Measurements from ENCODE around the gene NFATC2.

NFATC2 gene

GRCh38 chr20:51447097-51447764, 95.3 kb downstream of the NFATC2 start:
- in situ Hi-C loops (cut with MboI; ENCODE audit: low pct_unique_long_range_greater_than_20kb, low sequenced_read_pairs): no loop called here
- DNase-seq: no peak

GRCh38 chr20:51446656-51447055, 95.9 kb downstream of the NFATC2 start:
- in situ Hi-C loops (cut with MboI; ENCODE audit: low pct_unique_long_range_greater_than_20kb, low sequenced_read_pairs): no loop called here
- no peak for DNase-seq

- DNase-seq: no peak
- in situ Hi-C loops (cut with MboI; ENCODE audit: low pct_unique_long_range_greater_than_20kb, low sequenced_read_pairs): no loop called here
Observed at GRCh38 chr20:51446230-51446629, 96.3 kb downstream of the NFATC2 start.

- in situ Hi-C loops (cut with MboI; ENCODE audit: low pct_unique_long_range_greater_than_20kb, low sequenced_read_pairs): no loop called here
- no peak for DNase-seq
Observed at GRCh38 chr20:51445591-51445990, 96.9 kb downstream of the NFATC2 start.

GRCh38 chr20:51444922-51445438, 97.5 kb downstream of the NFATC2 start:
- DNase-seq: no peak
- in situ Hi-C loops (cut with MboI; ENCODE audit: low pct_unique_long_range_greater_than_20kb, low sequenced_read_pairs): no loop called here

- no peak for DNase-seq
- in situ Hi-C loops (cut with MboI; ENCODE audit: low pct_unique_long_range_greater_than_20kb, low sequenced_read_pairs): no loop called here
Observed at GRCh38 chr20:51444467-51444866, 98.1 kb downstream of the NFATC2 start.

- in situ Hi-C loops (cut with MboI; ENCODE audit: low pct_unique_long_range_greater_than_20kb, low sequenced_read_pairs): no loop called here
- DNase-seq: no peak
Observed at GRCh38 chr20:51442602-51443001, 99.9 kb downstream of the NFATC2 start.

- in situ Hi-C loops (cut with MboI; ENCODE audit: low pct_unique_long_range_greater_than_20kb, low sequenced_read_pairs): no loop called here
Observed at GRCh38 chr20:51440589-51440988, 101.9 kb downstream of the NFATC2 start.

GRCh38 chr20:51439160-51439689, 103.3 kb downstream of the NFATC2 start:
- in situ Hi-C loops (cut with MboI; ENCODE audit: low pct_unique_long_range_greater_than_20kb, low sequenced_read_pairs): no loop called here
- DNase-seq: no peak

More at GRCh38 chr20:51440589-51440988, 101.9 kb downstream of the NFATC2 start:
- DNase-seq: peak; percentile 31

- no peak for DNase-seq
- in situ Hi-C loops (cut with MboI; ENCODE audit: low pct_unique_long_range_greater_than_20kb, low sequenced_read_pairs): no loop called here
Observed at GRCh38 chr20:51438136-51438535, 104.4 kb downstream of the NFATC2 start.

- no peak for DNase-seq
- in situ Hi-C loops (cut with MboI; ENCODE audit: low pct_unique_long_range_greater_than_20kb, low sequenced_read_pairs): no loop called here
Observed at GRCh38 chr20:51437182-51437924, 105.2 kb downstream of the NFATC2 start.

- in situ Hi-C loops (cut with MboI; ENCODE audit: low pct_unique_long_range_greater_than_20kb, low sequenced_read_pairs): no loop called here
- no peak for DNase-seq
Observed at GRCh38 chr20:51434580-51435247, 107.8 kb downstream of the NFATC2 start.

GRCh38 chr20:51434026-51434425, 108.5 kb downstream of the NFATC2 start:
- in situ Hi-C loops (cut with MboI; ENCODE audit: low pct_unique_long_range_greater_than_20kb, low sequenced_read_pairs): no loop called here
- no peak for DNase-seq

- in situ Hi-C loops (cut with MboI; ENCODE audit: low pct_unique_long_range_greater_than_20kb, low sequenced_read_pairs): no loop called here
- no peak for DNase-seq
Observed at GRCh38 chr20:51432875-51433274, 109.6 kb downstream of the NFATC2 start.

GRCh38 chr20:51432251-51432784, 110.2 kb downstream of the NFATC2 start:
- in situ Hi-C loops (cut with MboI; ENCODE audit: low pct_unique_long_range_greater_than_20kb, low sequenced_read_pairs): no loop called here
- DNase-seq: no peak

- in situ Hi-C loops (cut with MboI; ENCODE audit: low pct_unique_long_range_greater_than_20kb, low sequenced_read_pairs): no loop called here
- no peak for DNase-seq
Observed at GRCh38 chr20:51431321-51431720, 111.2 kb downstream of the NFATC2 start.

GRCh38 chr20:51430198-51430950, 112.1 kb downstream of the NFATC2 start:
- DNase-seq: no peak
- in situ Hi-C loops (cut with MboI; ENCODE audit: low pct_unique_long_range_greater_than_20kb, low sequenced_read_pairs): no loop called here

GRCh38 chr20:51429696-51430095, 112.8 kb downstream of the NFATC2 start:
- DNase-seq: no peak
- in situ Hi-C loops (cut with MboI; ENCODE audit: low pct_unique_long_range_greater_than_20kb, low sequenced_read_pairs): no loop called here

GRCh38 chr20:51429144-51429482, 113.4 kb downstream of the NFATC2 start:
- in situ Hi-C loops (cut with MboI; ENCODE audit: low pct_unique_long_range_greater_than_20kb, low sequenced_read_pairs): no loop called here
- no peak for DNase-seq
